Measurements from ENCODE around the gene CANT1.
"Not testable (repeated sequence)": the region's sequence is repeated elsewhere in the genome, so short reads cannot be mapped to it uniquely, and the experiment has no call there.

Gene CANT1

GRCh38 chr17:78952706-78953105 lies 56.9 kb downstream of the CANT1 start:
- Histone ChIP-seq H3K9ac (ENCODE audit: low read length) (no peak overlapping the region), H3K36me3 (ENCODE audit: control insufficient read depth, low read depth, low read length) (no peaks in the 10 kb centered on the region), H3K27me3 (ENCODE audit: control insufficient read depth, insufficient read depth, low read length) (no peaks in the 10 kb centered on the region), H3K4me1 (ENCODE audit: control insufficient read depth, low read depth, low read length) (no peaks in the 10 kb centered on the region), H3K4me3 (ENCODE audit: low read length) (no peak overlapping the region), H3K27ac (ENCODE audit: low read length) (no peak overlapping the region), H3K9me3 (ENCODE audit: control insufficient read depth, low read depth, low read length) (no peaks in the 10 kb centered on the region)

- Histone ChIP-seq H3K27ac (ENCODE audit: low read length) (no peak overlapping the region), H3K27me3 (ENCODE audit: control insufficient read depth, insufficient read depth, low read length) (no peaks in the 10 kb centered on the region), H3K9ac (ENCODE audit: low read length) (no peak overlapping the region), H3K4me1 (ENCODE audit: control insufficient read depth, low read depth, low read length) (no peaks in the 10 kb centered on the region), H3K36me3 (ENCODE audit: control insufficient read depth, low read depth, low read length) (no peaks in the 10 kb centered on the region), H3K9me3 (ENCODE audit: control insufficient read depth, low read depth, low read length) (no peaks in the 10 kb centered on the region), H3K4me3 (ENCODE audit: low read length) (no peak overlapping the region)
Observed at GRCh38 chr17:78951967-78952551, 57.5 kb downstream of the CANT1 start.

DNA sequence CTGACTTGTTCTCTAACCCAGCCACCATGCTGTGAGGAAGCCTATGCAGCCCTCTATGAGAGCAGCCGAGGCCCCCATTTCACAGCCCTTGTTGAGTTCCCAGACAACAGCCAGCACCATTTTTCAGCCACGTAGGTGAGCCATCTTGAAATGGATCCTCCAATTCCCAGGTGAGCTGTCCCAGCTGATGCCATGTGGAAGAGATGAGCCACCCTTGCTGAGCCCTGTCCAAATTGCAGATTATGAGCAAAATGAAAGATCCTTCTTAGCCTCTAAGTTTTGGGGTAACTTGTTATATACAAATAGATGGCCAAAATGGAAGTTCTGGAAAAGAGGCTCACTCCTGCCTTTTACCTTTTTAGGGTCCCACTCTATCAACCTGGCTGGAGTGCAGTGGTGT lies 58.7 kb downstream of the CANT1 start:
- no peaks in the 10 kb centered on the region for H3K27me3 ChIP-seq (ENCODE audit: control insufficient read depth, insufficient read depth, low read length)
- no peak overlapping the region for H3K4me3 ChIP-seq (ENCODE audit: low read length)
- no peak overlapping the region for H3K9ac ChIP-seq (ENCODE audit: low read length)
- H3K27ac ChIP-seq (ENCODE audit: low read length): no peak overlapping the region
- H3K4me1 ChIP-seq (ENCODE audit: control insufficient read depth, low read depth, low read length): no peaks in the 10 kb centered on the region
- H3K9me3 ChIP-seq (ENCODE audit: control insufficient read depth, low read depth, low read length): no peaks in the 10 kb centered on the region
- no peaks in the 10 kb centered on the region for H3K36me3 ChIP-seq (ENCODE audit: control insufficient read depth, low read depth, low read length)

DNA sequence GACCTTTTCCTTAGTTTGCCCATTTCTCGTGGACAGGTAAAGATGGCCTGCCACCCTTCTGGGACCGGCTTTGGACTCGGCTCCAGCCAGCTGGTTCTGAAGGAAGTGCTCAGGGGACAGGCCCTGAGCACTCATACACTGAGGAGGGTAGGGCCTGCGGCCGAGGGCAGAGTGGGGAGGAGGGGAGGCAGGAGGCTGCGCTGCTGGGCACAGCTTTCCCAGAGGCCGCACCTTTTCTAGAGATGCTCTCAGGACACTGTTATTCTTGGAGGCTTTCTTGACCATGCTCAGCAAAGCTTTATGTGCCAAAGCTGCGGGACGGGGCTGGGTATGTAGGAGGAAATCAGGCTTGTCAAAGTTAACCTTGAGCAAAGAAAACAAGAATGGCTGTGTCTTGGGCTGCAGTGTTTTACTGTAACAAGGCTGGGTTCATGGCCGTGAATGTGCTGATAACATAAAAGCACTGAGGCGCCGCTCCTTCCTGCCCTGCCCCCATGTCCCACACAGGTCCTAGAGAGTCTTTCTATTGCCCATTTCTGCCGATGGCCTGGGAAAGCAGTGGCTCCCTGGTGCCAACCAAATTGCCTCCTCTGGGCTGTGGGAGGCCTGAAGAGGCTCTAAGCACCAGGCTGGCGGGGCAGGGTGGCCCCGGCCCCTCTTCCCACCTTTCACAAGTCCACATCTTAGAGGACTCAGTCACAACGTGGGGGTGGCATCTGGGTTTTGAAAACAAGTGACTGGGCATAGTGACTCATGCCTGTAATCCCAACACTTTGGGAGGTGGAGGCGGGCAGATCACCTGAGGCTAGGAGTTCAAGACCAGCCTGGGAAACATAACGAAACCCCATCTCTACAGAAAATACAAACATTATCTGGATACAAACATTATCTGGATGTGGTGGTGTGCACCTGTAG lies 62.1 kb downstream of the CANT1 start:
- no peak overlapping the region for H3K27ac ChIP-seq (ENCODE audit: low read length)
- no peak overlapping the region for H3K9ac ChIP-seq (ENCODE audit: low read length)
- H3K36me3 ChIP-seq (ENCODE audit: control insufficient read depth, low read depth, low read length): no peaks in the 10 kb centered on the region
- no peaks in the 10 kb centered on the region for H3K4me1 ChIP-seq (ENCODE audit: control insufficient read depth, low read depth, low read length)
- H3K4me3 ChIP-seq (ENCODE audit: low read length): no peak overlapping the region
- no peaks in the 10 kb centered on the region for H3K9me3 ChIP-seq (ENCODE audit: control insufficient read depth, low read depth, low read length)
- H3K27me3 ChIP-seq (ENCODE audit: control insufficient read depth, insufficient read depth, low read length): no peaks in the 10 kb centered on the region

- Histone ChIP-seq H3K4me1 (ENCODE audit: control insufficient read depth, low read depth, low read length) (no peaks in the 10 kb centered on the region), H3K27me3 (ENCODE audit: control insufficient read depth, insufficient read depth, low read length) (no peaks in the 10 kb centered on the region), H3K4me3 (ENCODE audit: low read length) (no peak overlapping the region), H3K9me3 (ENCODE audit: control insufficient read depth, low read depth, low read length) (no peaks in the 10 kb centered on the region), H3K27ac (ENCODE audit: low read length) (no peak overlapping the region), H3K9ac (ENCODE audit: low read length) (no peak overlapping the region), H3K36me3 (ENCODE audit: control insufficient read depth, low read depth, low read length) (no peaks in the 10 kb centered on the region)
Observed at GRCh38 chr17:78946631-78947030, 62.9 kb downstream of the CANT1 start.

- no peak overlapping the region for H3K9ac ChIP-seq (ENCODE audit: low read length)
- H3K4me1 ChIP-seq (ENCODE audit: control insufficient read depth, low read depth, low read length): no peaks in the 10 kb centered on the region
- H3K36me3 ChIP-seq (ENCODE audit: control insufficient read depth, low read depth, low read length): no peaks in the 10 kb centered on the region
- no peaks in the 10 kb centered on the region for H3K27me3 ChIP-seq (ENCODE audit: control insufficient read depth, insufficient read depth, low read length)
- H3K27ac ChIP-seq (ENCODE audit: low read length): no peak overlapping the region
- H3K9me3 ChIP-seq (ENCODE audit: control insufficient read depth, low read depth, low read length): no peaks in the 10 kb centered on the region
- no peak overlapping the region for H3K4me3 ChIP-seq (ENCODE audit: low read length)
Observed at GRCh38 chr17:78946131-78946530, 63.4 kb downstream of the CANT1 start.

- not testable (repeated sequence) for H3K4me3 ChIP-seq (ENCODE audit: low read length); H3K9me3 ChIP-seq (ENCODE audit: control insufficient read depth, low read depth, low read length); H3K27ac ChIP-seq (ENCODE audit: low read length); H3K36me3 ChIP-seq (ENCODE audit: control insufficient read depth, low read depth, low read length); H3K4me1 ChIP-seq (ENCODE audit: control insufficient read depth, low read depth, low read length); H3K27me3 ChIP-seq (ENCODE audit: control insufficient read depth, insufficient read depth, low read length); H3K9ac ChIP-seq (ENCODE audit: low read length)
Observed at GRCh38 chr17:78945455-78945854, 64.1 kb downstream of the CANT1 start.

GRCh38 chr17:78944956-78945355 lies 64.6 kb downstream of the CANT1 start:
- Histone ChIP-seq H3K4me1 (ENCODE audit: control insufficient read depth, low read depth, low read length) (no peaks in the 10 kb centered on the region), H3K36me3 (ENCODE audit: control insufficient read depth, low read depth, low read length) (no peaks in the 10 kb centered on the region), H3K27me3 (ENCODE audit: control insufficient read depth, insufficient read depth, low read length) (no peaks in the 10 kb centered on the region), H3K27ac (ENCODE audit: low read length) (no peak overlapping the region), H3K9me3 (ENCODE audit: control insufficient read depth, low read depth, low read length) (no peaks in the 10 kb centered on the region), H3K4me3 (ENCODE audit: low read length) (no peak overlapping the region), H3K9ac (ENCODE audit: low read length) (no peak overlapping the region)

DNA sequence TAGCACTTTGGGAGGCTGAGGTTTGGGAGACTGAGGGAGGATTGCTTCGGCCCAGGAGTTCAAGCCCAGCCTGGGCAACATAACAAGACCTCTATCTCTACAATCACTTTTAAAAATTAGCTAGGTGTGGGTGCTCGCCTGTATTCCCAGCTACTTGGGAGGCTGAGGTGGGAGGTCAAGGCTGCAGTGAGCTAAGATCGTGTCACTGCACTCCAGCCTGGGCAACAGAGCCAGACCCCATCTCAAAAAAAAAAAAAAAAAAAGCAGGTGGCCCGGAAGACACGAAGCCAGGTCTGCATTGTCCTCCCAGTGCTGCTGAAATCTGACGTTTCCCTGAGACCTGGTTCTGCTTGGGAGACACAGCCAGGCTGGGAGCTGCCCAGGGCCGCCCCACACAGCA lies 65.5 kb downstream of the CANT1 start:
- H3K4me1 ChIP-seq (ENCODE audit: control insufficient read depth, low read depth, low read length): no peaks in the 10 kb centered on the region
- H3K4me3 ChIP-seq (ENCODE audit: low read length): no peak overlapping the region

More for the DNA sequence above, 65.5 kb downstream of the CANT1 start:
- no peaks in the 10 kb centered on the region for H3K36me3 ChIP-seq (ENCODE audit: control insufficient read depth, low read depth, low read length)
- H3K27me3 ChIP-seq (ENCODE audit: control insufficient read depth, insufficient read depth, low read length): no peaks in the 10 kb centered on the region
- no peak overlapping the region for H3K9ac ChIP-seq (ENCODE audit: low read length)
- no peaks in the 10 kb centered on the region for H3K9me3 ChIP-seq (ENCODE audit: control insufficient read depth, low read depth, low read length)
- no peak overlapping the region for H3K27ac ChIP-seq (ENCODE audit: low read length)

All from iPS-18a (cell line).